Hematopoietic multipotent progenitor cell treated with erythropoietin and hydrocortisone succinate and interleukin-3 and kit ligand, for 6 days (in vitro differentiated cells): ENCODE data around the gene NTM.
"Not testable (repeated sequence)": the region's sequence is repeated elsewhere in the genome, so short reads cannot be mapped to it uniquely, and the experiment has no call there.

Source experiments
- DNase-seq: peaks from one replicate; pipeline ENCODE4 v3.0.0-alpha.2; 2015

Gene NTM

GRCh38 chr11:131464461-131464860, 94.0 kb downstream of the NTM start:
- DNase-seq, result no peak

- no peak for DNase-seq
These were observed 94.6 kb downstream of the NTM start for GRCh38 chr11:131465039-131465438.

GRCh38 chr11:131465746-131466145, 95.3 kb downstream of the NTM start:
- peak; percentile 9 for DNase-seq

- no peak for DNase-seq
These were observed 97.4 kb downstream of the NTM start for GRCh38 chr11:131467645-131468394.

GRCh38 chr11:131468565-131468964, 98.2 kb downstream of the NTM start:
- no peak for DNase-seq

- DNase-seq, result no peak
These were observed 100.0 kb downstream of the NTM start for GRCh38 chr11:131470216-131470925.

GRCh38 chr11:131471976-131472375, 101.6 kb downstream of the NTM start:
- no peak for DNase-seq

GRCh38 chr11:131474947-131475346, 104.5 kb downstream of the NTM start:
- peak; percentile 30 for DNase-seq

GRCh38 chr11:131476266-131476665, 105.9 kb downstream of the NTM start:
- no peak for DNase-seq

- no peak for DNase-seq
These were observed 107.9 kb downstream of the NTM start for GRCh38 chr11:131478341-131478740.

GRCh38 chr11:131481303-131481702, 110.9 kb downstream of the NTM start:
- DNase-seq, result no peak

GRCh38 chr11:131481971-131482370, 111.6 kb downstream of the NTM start:
- DNase-seq, result no peak

GRCh38 chr11:131483453-131483852, 113.0 kb downstream of the NTM start:
- DNase-seq, result no peak

GRCh38 chr11:131483877-131484276, 113.5 kb downstream of the NTM start:
- DNase-seq, result no peak

GRCh38 chr11:131486100-131486499, 115.7 kb downstream of the NTM start:
- no peak for DNase-seq

- DNase-seq, result peak; percentile 10
These were observed 116.7 kb downstream of the NTM start for GRCh38 chr11:131486937-131487635.

- no peak for DNase-seq
These were observed 117.8 kb downstream of the NTM start for GRCh38 chr11:131488238-131488637.

GRCh38 chr11:131491503-131491902, 121.1 kb downstream of the NTM start:
- DNase-seq, result no peak

- DNase-seq, result no peak
These were observed 125.0 kb downstream of the NTM start for GRCh38 chr11:131495423-131495822.

GRCh38 chr11:131497686-131498085, 127.3 kb downstream of the NTM start:
- not testable (repeated sequence) for DNase-seq

GRCh38 chr11:131498631-131499160, 128.3 kb downstream of the NTM start:
- no peak for DNase-seq

GRCh38 chr11:131499199-131499598, 128.8 kb downstream of the NTM start:
- no peak for DNase-seq

- no peak for DNase-seq
These were observed 132.6 kb downstream of the NTM start for GRCh38 chr11:131503017-131503416.
